GM18870 (cell line): ENCODE data around the gene LRMDA.

Source experiments
- ATAC-seq: cut with Tn5 transposase; IDR thresholded peaks from one replicate; pipeline ENCODE4 v1.9.1; 2021; ENCODE audit warnings: moderate library complexity; ENCODE audit not compliant: unreplicated experiment

Gene LRMDA

GRCh38 chr10:76328348-76328747 lies 896.9 kb downstream of the LRMDA start:
- ATAC-seq: no peak

- no peak for ATAC-seq
Measured at GRCh38 chr10:76329891-76330575, 898.6 kb downstream of the LRMDA start.

GRCh38 chr10:76331742-76332141 lies 900.3 kb downstream of the LRMDA start:
- ATAC-seq: no peak

GRCh38 chr10:76333326-76333725 lies 901.9 kb downstream of the LRMDA start:
- ATAC-seq: no peak

- no peak for ATAC-seq
Measured at GRCh38 chr10:76333796-76334195, 902.4 kb downstream of the LRMDA start.

GRCh38 chr10:76334255-76334654 lies 902.8 kb downstream of the LRMDA start:
- no peak for ATAC-seq

GRCh38 chr10:76336213-76336963 lies 905.0 kb downstream of the LRMDA start:
- no peak for ATAC-seq

- ATAC-seq: no peak
Measured at GRCh38 chr10:76337641-76338040, 906.2 kb downstream of the LRMDA start.

GRCh38 chr10:76338187-76338586 lies 906.8 kb downstream of the LRMDA start:
- ATAC-seq: no peak

- no peak for ATAC-seq
Measured at GRCh38 chr10:76341740-76342139, 910.3 kb downstream of the LRMDA start.

- no peak for ATAC-seq
Measured at GRCh38 chr10:76342996-76343395, 911.6 kb downstream of the LRMDA start.

GRCh38 chr10:76347832-76348231 lies 916.4 kb downstream of the LRMDA start:
- no peak for ATAC-seq

- no peak for ATAC-seq
Measured at GRCh38 chr10:76350583-76350982, 919.2 kb downstream of the LRMDA start.

GRCh38 chr10:76352300-76352699 lies 920.9 kb downstream of the LRMDA start:
- no peak for ATAC-seq

GRCh38 chr10:76353237-76353851 lies 921.9 kb downstream of the LRMDA start:
- no peak for ATAC-seq

- ATAC-seq: no peak
Measured at GRCh38 chr10:76354212-76354738, 922.9 kb downstream of the LRMDA start.

- no peak for ATAC-seq
Measured at GRCh38 chr10:76354921-76355320, 923.5 kb downstream of the LRMDA start.

- no peak for ATAC-seq
Measured at GRCh38 chr10:76356557-76356956, 925.1 kb downstream of the LRMDA start.

GRCh38 chr10:76357726-76358415 lies 926.4 kb downstream of the LRMDA start:
- ATAC-seq: no peak

- ATAC-seq: no peak
Measured at GRCh38 chr10:76358743-76359395, 927.4 kb downstream of the LRMDA start.

GRCh38 chr10:76375761-76376160 lies 944.3 kb downstream of the LRMDA start:
- ATAC-seq: no peak
